ENCODE results near the gene STMP1. TPM values are rescaled to one million over a fixed set of nuclear protein-coding genes. Genes with fewer than 3 reads are reported as not detected.

Gene STMP1
- total and polyA plus RNA-seq, 10 donors, result 17.4 to 27.0 (median 23.1) TPM

DNA sequence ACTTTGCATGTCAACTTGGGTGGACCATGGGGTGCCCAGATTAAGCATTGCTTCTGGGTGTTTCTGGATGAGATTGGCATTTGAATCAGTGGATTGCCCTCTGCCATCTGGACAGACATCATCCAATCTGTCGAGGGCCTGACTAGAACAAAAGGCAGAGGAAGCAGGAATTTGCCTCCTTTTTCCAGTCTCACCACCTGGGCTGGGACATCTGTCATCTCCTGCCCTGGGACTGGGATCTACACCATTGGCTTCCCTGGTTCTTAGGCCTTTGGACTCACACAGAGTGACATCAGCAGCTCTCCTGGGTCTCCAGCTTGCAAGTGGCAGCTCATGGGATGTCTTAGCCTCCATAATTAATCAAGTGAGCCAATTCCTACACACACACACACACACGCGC, 55.4 kb downstream of the STMP1 start:
- no peaks in the 10 kb centered on the region for H3K4me1 ChIP-seq
- TF ChIP-seq POLR2A (IDR thresholded peaks at IDR 0.05), result no peak
- TF ChIP-seq, protein P1, sequence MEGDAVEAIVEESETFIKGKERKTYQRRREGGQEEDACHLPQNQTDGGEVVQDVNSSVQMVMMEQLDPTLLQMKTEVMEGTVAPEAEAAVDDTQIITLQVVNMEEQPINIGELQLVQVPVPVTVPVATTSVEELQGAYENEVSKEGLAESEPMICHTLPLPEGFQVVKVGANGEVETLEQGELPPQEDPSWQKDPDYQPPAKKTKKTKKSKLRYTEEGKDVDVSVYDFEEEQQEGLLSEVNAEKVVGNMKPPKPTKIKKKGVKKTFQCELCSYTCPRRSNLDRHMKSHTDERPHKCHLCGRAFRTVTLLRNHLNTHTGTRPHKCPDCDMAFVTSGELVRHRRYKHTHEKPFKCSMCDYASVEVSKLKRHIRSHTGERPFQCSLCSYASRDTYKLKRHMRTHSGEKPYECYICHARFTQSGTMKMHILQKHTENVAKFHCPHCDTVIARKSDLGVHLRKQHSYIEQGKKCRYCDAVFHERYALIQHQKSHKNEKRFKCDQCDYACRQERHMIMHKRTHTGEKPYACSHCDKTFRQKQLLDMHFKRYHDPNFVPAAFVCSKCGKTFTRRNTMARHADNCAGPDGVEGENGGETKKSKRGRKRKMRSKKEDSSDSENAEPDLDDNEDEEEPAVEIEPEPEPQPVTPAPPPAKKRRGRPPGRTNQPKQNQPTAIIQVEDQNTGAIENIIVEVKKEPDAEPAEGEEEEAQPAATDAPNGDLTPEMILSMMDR (IDR thresholded peaks at IDR 0.05 in 8 of 11, conservative IDR thresholded peaks at IDR 0.05 in 3 of 11), result no peak
- H3K27ac ChIP-seq, result no peak overlapping the region
- 51 to 93% (median 82%) methylated on average over 3 of the region's 3 CpGs for WGBS, 5 donors
- intact Hi-C loops (cut with DNase I; ENCODE audit: low total_unique reads), result no loop called here
- DNase-seq, result no peak
- H3K4me3 ChIP-seq, result no peak overlapping the region
- no peaks in the 10 kb centered on the region for H3K9me3 ChIP-seq
- peaks cover 0 to 17% (median 0%) of the 10 kb centered on the region in 7 donors for H3K27me3 ChIP-seq (replicated peaks in 1 of 7)
- no peaks in the 10 kb centered on the region for H3K36me3 ChIP-seq

DNA sequence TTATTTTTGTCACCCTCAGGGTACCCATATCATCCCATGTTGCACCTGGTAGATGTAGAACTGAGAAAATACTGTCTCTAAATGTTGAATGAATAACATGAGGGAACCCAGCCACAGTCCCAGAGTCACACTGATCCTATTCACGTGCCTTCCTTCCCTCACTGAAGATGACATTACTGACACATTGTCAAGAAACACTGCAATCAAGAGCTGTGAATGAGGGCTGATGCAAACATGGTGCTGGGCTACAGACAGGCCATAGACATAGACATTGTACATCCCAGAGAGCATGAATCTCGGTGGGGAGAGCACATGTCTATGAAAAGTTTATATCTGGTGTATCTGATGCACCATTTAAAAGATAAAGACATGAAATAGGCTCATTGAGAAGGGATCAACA, 55.9 kb downstream of the STMP1 start:
- H3K9me3 ChIP-seq, result no peaks in the 10 kb centered on the region
- no peak overlapping the region for H3K27ac ChIP-seq
- TF ChIP-seq POLR2AphosphoS5 (IDR thresholded peaks at IDR 0.05) (no peak), POLR2A (IDR thresholded peaks at IDR 0.05) (no peak)
- TF ChIP-seq, protein P1 (IDR thresholded peaks at IDR 0.05 in 8 of 11, conservative IDR thresholded peaks at IDR 0.05 in 3 of 11), result no peak
- DNase-seq, result no peak
- H3K36me3 ChIP-seq, result no peaks in the 10 kb centered on the region
- H3K27me3 ChIP-seq (replicated peaks in 1 of 7), result peaks cover 0 to 17% (median 0%) of the 10 kb centered on the region in 7 donors
- H3K4me3 ChIP-seq, result no peak overlapping the region
- 72 to 88% (median 85%) methylated on average over 2 of the region's 2 CpGs for WGBS, 5 donors
- no peaks in the 10 kb centered on the region for H3K4me1 ChIP-seq
- intact Hi-C loops (cut with DNase I; ENCODE audit: low total_unique reads), result no loop called here

DNA sequence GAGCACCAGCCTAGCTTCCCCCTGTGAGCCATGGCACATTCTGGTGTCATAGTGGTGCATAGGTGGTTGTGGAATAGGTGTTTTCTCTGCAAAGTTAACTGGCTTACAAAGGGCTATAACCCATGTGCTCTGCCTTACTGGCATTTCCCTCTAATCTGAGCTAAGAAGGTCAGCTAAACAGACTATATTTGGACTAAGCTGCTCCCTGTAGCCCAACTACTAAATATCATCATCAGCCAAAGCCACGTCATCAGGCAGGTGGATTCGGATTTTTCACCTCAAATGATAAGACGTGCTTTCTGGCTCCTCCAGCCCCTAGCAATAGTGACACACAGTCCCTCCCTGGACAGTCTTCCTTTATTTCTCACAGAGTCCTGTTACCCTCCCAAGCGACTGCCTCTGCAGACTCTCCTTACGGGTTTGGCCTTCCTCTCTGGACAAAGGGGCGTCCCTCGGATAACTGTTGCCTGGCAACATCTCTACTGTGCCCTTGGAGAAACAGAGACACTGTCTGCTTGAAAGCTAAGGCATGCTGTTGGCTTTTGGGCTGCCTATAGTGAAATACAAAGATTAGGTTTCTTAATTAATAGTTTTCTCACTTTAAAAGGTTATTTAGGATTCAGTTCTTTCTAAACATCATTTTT, 56.6 kb downstream of the STMP1 start:
- Histone ChIP-seq H3K4me3 (no peak overlapping the region), H3K4me1 (no peaks in the 10 kb centered on the region), H3K27ac (no peak overlapping the region), H3K9me3 (no peaks in the 10 kb centered on the region), H3K27me3 (replicated peaks in 1 of 7) (peaks cover 0 to 17% (median 0%) of the 10 kb centered on the region in 7 donors), H3K36me3 (no peaks in the 10 kb centered on the region)
- no peak for DNase-seq
- 54 to 85% (median 77%) methylated on average over 7 of the region's 7 CpGs for WGBS, 5 donors
- intact Hi-C loops (cut with DNase I; ENCODE audit: low total_unique reads), result no loop called here
- TF ChIP-seq, protein P1 (IDR thresholded peaks at IDR 0.05 in 8 of 11, conservative IDR thresholded peaks at IDR 0.05 in 3 of 11), result no peak
- TF ChIP-seq POLR2A (IDR thresholded peaks at IDR 0.05), result no peak
- no peak for TF ChIP-seq POLR2AphosphoS5 (IDR thresholded peaks at IDR 0.05)

DNA sequence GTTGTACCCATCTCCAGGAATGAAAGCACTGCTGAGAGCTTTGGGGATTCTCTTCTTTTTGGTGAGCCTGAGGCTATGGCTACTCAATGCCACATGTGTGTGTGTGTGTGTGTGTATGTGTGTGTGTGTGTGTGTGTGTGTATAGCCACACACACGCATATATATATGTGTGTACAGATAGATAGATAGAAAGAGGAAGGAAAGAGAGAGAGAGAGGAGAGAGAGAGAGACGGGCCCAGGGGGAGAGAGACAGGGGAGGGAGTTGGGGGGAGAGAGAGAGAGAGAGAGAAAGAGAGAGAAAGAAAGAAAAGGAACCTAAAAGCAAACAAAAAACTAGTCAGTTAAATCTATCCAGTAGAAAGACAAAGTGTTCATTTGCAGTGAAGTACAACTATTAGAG, 57.4 kb downstream of the STMP1 start:
- H3K36me3 ChIP-seq, result no peaks in the 10 kb centered on the region
- no peak for DNase-seq
- TF ChIP-seq, protein P1 (IDR thresholded peaks at IDR 0.05 in 8 of 11, conservative IDR thresholded peaks at IDR 0.05 in 3 of 11), result no peak
- TF ChIP-seq POLR2A (IDR thresholded peaks at IDR 0.05), result no peak
- no peak for TF ChIP-seq POLR2AphosphoS5 (IDR thresholded peaks at IDR 0.05)
- peaks cover 0 to 17% (median 0%) of the 10 kb centered on the region in 7 donors for H3K27me3 ChIP-seq (replicated peaks in 1 of 7)
- intact Hi-C loops (cut with DNase I; ENCODE audit: low total_unique reads), result no loop called here
- H3K4me1 ChIP-seq, result no peaks in the 10 kb centered on the region
- WGBS, 5 donors, result 2 to 30% (median 19%) methylated on average over 2 of the region's 2 CpGs
- no peak overlapping the region for H3K27ac ChIP-seq
- H3K4me3 ChIP-seq, result no peak overlapping the region
- no peaks in the 10 kb centered on the region for H3K9me3 ChIP-seq
